Astrocyte (in vitro differentiated cells and primary cell): ENCODE results near the gene FOXE3. TPM values are rescaled to one million over a fixed set of nuclear protein-coding genes. Genes with fewer than 3 reads are reported as not detected.

ENCODE experiments used
- DNase-seq: peaks from one replicate; pipeline ENCODE4 v3.0.0-alpha.2; 2010; ENCODE audit warnings: low read depth
- FAIRE-seq: peaks from 2 replicates; lab custom pipeline; 2011; peaks lifted over from hg19 to GRCh38; lab: Jason Lieb, UNC
- H2AFZ ChIP-seq: 2 replicates; pipeline ENCODE4 v1.6.0; 2012; ENCODE audit warnings: low read depth, low read length, inconsistent platforms
- H3K27ac ChIP-seq: 2 replicates; pipeline ENCODE4 v1.5.1; 2011; ENCODE audit warnings: low read depth, low read length, inconsistent platforms
- H3K27me3 ChIP-seq: 2 replicates; pipeline ENCODE4 v1.6.0; 2011; ENCODE audit warnings: low read length, inconsistent platforms; ENCODE audit not compliant: insufficient read depth
- H3K36me3 ChIP-seq: 2 replicates; pipeline ENCODE4 v1.5.1; 2011; ENCODE audit warnings: low read length, inconsistent platforms; ENCODE audit not compliant: insufficient read depth
- H3K4me1 ChIP-seq: 2 replicates; pipeline ENCODE4 v1.5.1; 2011; ENCODE audit warnings: low read length, inconsistent platforms; ENCODE audit not compliant: insufficient read depth
- H3K4me2 ChIP-seq: 2 replicates; pipeline ENCODE4 v1.6.0; 2012; ENCODE audit warnings: low read length, inconsistent platforms
- H3K4me3 ChIP-seq: 2 replicates; pipeline ENCODE4 v1.5.1; 2011; ENCODE audit warnings: low read depth, mild to moderate bottlenecking, low read length, inconsistent platforms; ENCODE audit not compliant: insufficient read depth
- H3K79me2 ChIP-seq: 2 replicates; pipeline ENCODE4 v1.6.0; 2012; ENCODE audit warnings: mild to moderate bottlenecking, low read length, inconsistent platforms; ENCODE audit not compliant: insufficient read depth
- H3K9ac ChIP-seq: 2 replicates; pipeline ENCODE4 v1.6.0; 2012; ENCODE audit warnings: mild to moderate bottlenecking, low read length, inconsistent platforms
- H3K9me3 ChIP-seq: 2 replicates; pipeline ENCODE4 v1.5.1; 2012; ENCODE audit warnings: low read depth, mild to moderate bottlenecking, low read length, inconsistent platforms; ENCODE audit not compliant: insufficient read depth
- H4K20me1 ChIP-seq: 2 replicates; pipeline ENCODE4 v1.6.0; 2012; ENCODE audit warnings: low read length, inconsistent platforms; ENCODE audit not compliant: insufficient read depth
- H3K27ac Mint-ChIP-seq: one replicate; pipeline ENCODE4 v1.8.0; 2021; ENCODE audit warnings: mild to moderate bottlenecking, mixed read lengths; ENCODE audit not compliant: unreplicated experiment
- H3K27me3 Mint-ChIP-seq: one replicate; pipeline ENCODE4 v1.8.0; 2021; ENCODE audit warnings: low read depth, mixed read lengths; ENCODE audit not compliant: unreplicated experiment
- H3K36me3 Mint-ChIP-seq: one replicate; pipeline ENCODE4 v1.8.0; 2021; ENCODE audit warnings: low read depth, mixed read lengths; ENCODE audit not compliant: unreplicated experiment
- H3K4me1 Mint-ChIP-seq: one replicate; pipeline ENCODE4 v1.8.0; 2021; ENCODE audit warnings: low read depth, mixed read lengths; ENCODE audit not compliant: unreplicated experiment
- H3K4me3 Mint-ChIP-seq: one replicate; pipeline ENCODE4 v1.8.0; 2021; ENCODE audit warnings: mild to moderate bottlenecking, moderate library complexity, mixed read lengths; ENCODE audit not compliant: unreplicated experiment
- H3K9me3 Mint-ChIP-seq: one replicate; pipeline ENCODE4 v1.8.0; 2021; ENCODE audit warnings: mild to moderate bottlenecking, mixed read lengths; ENCODE audit not compliant: unreplicated experiment
- CTCF ChIP-seq: IDR thresholded peaks from 2 replicates; pipeline ENCODE4 v1.5.1; 2011; ENCODE audit warnings: low read depth, mild to moderate bottlenecking, inconsistent platforms, low read length, moderate library complexity; ENCODE audit not compliant: insufficient read depth
- EZH2 ChIP-seq: IDR thresholded peaks from 2 replicates; pipeline ENCODE4 v1.6.1; 2012; ENCODE audit warnings: mild to moderate bottlenecking, low read length, inconsistent platforms; ENCODE audit not compliant: insufficient read depth
- total RNA-seq: library from RNA; stranded (reverse); gene quantifications from 2 replicates; pipeline ENCODE4 v1.2.1, GENCODE V29; 2021

The FOXE3 gene
- total RNA-seq, 1 donor from 2014 or later: 0.14 TPM

- Mint-ChIP-seq H3K36me3 (peaks cover 4% of the 10 kb centered on the region), H3K27ac (peak overlapping the region; percentile 34), H3K4me1 (peaks cover 5% of the 10 kb centered on the region), H3K4me3 (peak overlapping the region; percentile 69), H3K9me3 (peaks cover 13% of the 10 kb centered on the region), H3K27me3 (peaks cover 42% of the 10 kb centered on the region)
- peaks cover 93% of the 10 kb centered on the region for H3K27me3 ChIP-seq
- H3K79me2 ChIP-seq: no peaks in the 10 kb centered on the region
- H4K20me1 ChIP-seq: peaks cover 9% of the 10 kb centered on the region
- H3K4me1 ChIP-seq: peaks cover 6% of the 10 kb centered on the region
- no peaks in the 10 kb centered on the region for H3K36me3 ChIP-seq
- no peaks in the 10 kb centered on the region for H3K9me3 ChIP-seq
- H3K4me2 ChIP-seq: peak overlapping the region; percentile 78
- FAIRE-seq: no peak
- H3K9ac ChIP-seq: no peak overlapping the region
- no peak for DNase-seq
- no peak overlapping the region for H3K27ac ChIP-seq
- peak overlapping the region; percentile 70 for H2AFZ ChIP-seq
- TF ChIP-seq CTCF (no peak), EZH2 (peak; percentile 96)
- H3K4me3 ChIP-seq: no peak overlapping the region
These were observed 28.7 kb downstream of the FOXE3 start for GRCh38 chr1:47444562-47445465.

GRCh38 chr1:47445823-47446550 lies 29.9 kb downstream of the FOXE3 start:
- peaks cover 93% of the 10 kb centered on the region for H3K27me3 ChIP-seq
- Mint-ChIP-seq H3K27me3 (peaks cover 54% of the 10 kb centered on the region), H3K27ac (no peak overlapping the region), H3K4me3 (no peak overlapping the region), H3K9me3 (peaks cover 13% of the 10 kb centered on the region), H3K4me1 (peaks cover 5% of the 10 kb centered on the region), H3K36me3 (peaks cover 4% of the 10 kb centered on the region)
- no peaks in the 10 kb centered on the region for H3K79me2 ChIP-seq
- H3K27ac ChIP-seq: no peak overlapping the region
- H3K4me1 ChIP-seq: peaks cover 6% of the 10 kb centered on the region
- DNase-seq: no peak
- no peak overlapping the region for H3K4me3 ChIP-seq
- no peaks in the 10 kb centered on the region for H3K9me3 ChIP-seq
- no peak overlapping the region for H3K4me2 ChIP-seq
- H2AFZ ChIP-seq: no peak overlapping the region
- no peak overlapping the region for H3K9ac ChIP-seq
- peak; percentile 79 for TF ChIP-seq EZH2
- TF ChIP-seq CTCF: no peak
- FAIRE-seq: no peak
- no peaks in the 10 kb centered on the region for H3K36me3 ChIP-seq
- peaks cover 9% of the 10 kb centered on the region for H4K20me1 ChIP-seq
